Activated T-helper 2 cell treated with anti-CD3 and anti-CD28 coated beads, Interferon-gamma antibody, Interleukin-2, Interleukin-4, amounts not matched to agents 10 μg/mL and 5 μg/mL and 100 μg/mL, durations not matched to agents 14 hours and 24 hours and 36 hours (primary cell): ENCODE data around the gene HSPA6. TPM values are rescaled to one million over a fixed set of nuclear protein-coding genes. Genes with fewer than 3 reads are reported as not detected.
"Not testable (repeated sequence)": the region's sequence is repeated elsewhere in the genome, so short reads cannot be mapped to it uniquely, and the experiment has no call there.

ENCODE experiments used
- DNase-seq: peaks from one replicate; pipeline ENCODE4 v3.0.0; 2021; ENCODE audit warnings: low spot score
- H3K27ac Mint-ChIP-seq: one replicate; pipeline ENCODE4 v1.8.0; 2021; ENCODE audit warnings: mixed read lengths
- H3K27me3 Mint-ChIP-seq: one replicate; pipeline ENCODE4 v1.8.0; 2021; ENCODE audit warnings: low read depth, mixed read lengths
- H3K36me3 Mint-ChIP-seq: one replicate; pipeline ENCODE4 v1.8.0; 2021; ENCODE audit warnings: low read depth, mixed read lengths
- H3K4me1 Mint-ChIP-seq: one replicate; pipeline ENCODE4 v1.8.0; 2021; ENCODE audit warnings: low read depth, mixed read lengths
- H3K4me3 Mint-ChIP-seq: one replicate; pipeline ENCODE4 v1.8.0; 2021; ENCODE audit warnings: low read depth, mild to moderate bottlenecking, moderate library complexity, mixed read lengths
- H3K9me3 Mint-ChIP-seq: one replicate; pipeline ENCODE4 v1.8.0; 2021; ENCODE audit warnings: mixed read lengths
- intact Hi-C: fragments of 100-400 bp; cut with micrococcal nuclease; formaldehyde crosslinking; loops from one replicate; pipeline ENCODE4 v1.15.1; 2023
- total RNA-seq: library from RNA; stranded (reverse); gene quantifications from 2 replicates; pipeline ENCODE4 v1.2.3, GENCODE V29; 2022

HSPA6 gene
- total RNA-seq, 1 donor from 2014 or later, result 4.4 TPM

GRCh38 chr1:161563522-161563921, 39.2 kb downstream of the HSPA6 start:
- H3K4me3 Mint-ChIP-seq, H3K36me3 Mint-ChIP-seq, DNase-seq, H3K27ac Mint-ChIP-seq, H3K9me3 Mint-ChIP-seq: not testable (repeated sequence)
- Mint-ChIP-seq H3K27me3 (peaks cover 19% of the 10 kb centered on the region), H3K4me1 (peaks cover 13% of the 10 kb centered on the region)
- intact Hi-C loops, result loop anchor here (10.0 kb wide), 1 partner anchor 81 kb away; no protein-coding TSS in a partner anchor

DNA sequence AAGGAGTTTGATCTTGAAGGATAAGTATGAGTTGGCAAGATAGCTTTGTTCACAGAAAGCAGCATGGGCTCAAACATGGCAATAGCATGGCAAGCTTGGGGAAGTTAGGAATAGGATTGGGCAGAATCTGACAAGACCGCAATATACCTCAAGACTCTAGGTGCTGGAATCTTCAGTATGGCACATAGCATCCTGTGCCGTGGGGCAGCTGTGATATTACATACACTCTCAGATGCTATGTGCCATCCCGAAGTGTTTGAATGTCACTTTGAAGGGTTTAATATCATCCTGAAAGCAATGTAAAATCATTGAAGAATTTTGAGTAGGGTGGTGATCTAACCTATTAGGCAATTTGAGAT, 42.2 kb downstream of the HSPA6 start:
- H3K27ac Mint-ChIP-seq, H3K4me1 Mint-ChIP-seq, H3K36me3 Mint-ChIP-seq, DNase-seq, H3K9me3 Mint-ChIP-seq, H3K4me3 Mint-ChIP-seq: not testable (repeated sequence)
- H3K27me3 Mint-ChIP-seq, result peaks cover 27% of the 10 kb centered on the region
- intact Hi-C loops, result loop anchor here (5.0 to 10.0 kb wide), 2 partner anchors 78 to 176 kb away; no protein-coding TSS in a partner anchor

GRCh38 chr1:161571703-161572102, 47.4 kb downstream of the HSPA6 start:
- H3K4me3 Mint-ChIP-seq, H3K4me1 Mint-ChIP-seq, H3K36me3 Mint-ChIP-seq, H3K27ac Mint-ChIP-seq, intact Hi-C loops, H3K9me3 Mint-ChIP-seq, DNase-seq: not testable (repeated sequence)
- peaks cover 11% of the 10 kb centered on the region for H3K27me3 Mint-ChIP-seq

Other genes starting within 250 kb of the HSPA6 start
- gene MPZ, start 214.6 kb upstream of the HSPA6 start, total RNA-seq, result 4.0 TPM in 2 replicates
- 186 and 190 TPM in 2 replicates for gene SDHC, start 210.2 kb upstream of the HSPA6 start, total RNA-seq
- gene CFAP126, start 156.7 kb upstream of the HSPA6 start, total RNA-seq, result not detected in 2 replicates
- gene FCGR2A, start 19.1 kb upstream of the HSPA6 start, total RNA-seq, result 0.50 and 0.60 TPM in 2 replicates
- gene FCGR3A, start 25.3 kb downstream of the HSPA6 start, total RNA-seq, result not detected in 2 replicates
- gene FCGR3B, start 106.6 kb downstream of the HSPA6 start, total RNA-seq, result not detected in 2 replicates
- not detected in 2 replicates for gene FCGR2B, start 138.6 kb downstream of the HSPA6 start, total RNA-seq
- not detected in 2 replicates for gene FCRLA, start 182.7 kb downstream of the HSPA6 start, total RNA-seq
- gene FCRLB, start 197.0 kb downstream of the HSPA6 start, total RNA-seq, result 0.16 TPM in 1 of 2 replicates, not detected in the other
- gene DUSP12, start 225.2 kb downstream of the HSPA6 start, total RNA-seq, result 31.2 and 38.0 TPM in 2 replicates
- gene ATF6, start 241.8 kb downstream of the HSPA6 start, total RNA-seq, result 29.6 and 30.4 TPM in 2 replicates